ENCODE results near the gene FAM32A.
A peak's percentile ranks its signal among the peaks of the same experiment; 100 is the strongest.
"Not testable (repeated sequence)": the region's sequence is repeated elsewhere in the genome, so short reads cannot be mapped to it uniquely, and the experiment has no call there.

FAM32A gene

DNA sequence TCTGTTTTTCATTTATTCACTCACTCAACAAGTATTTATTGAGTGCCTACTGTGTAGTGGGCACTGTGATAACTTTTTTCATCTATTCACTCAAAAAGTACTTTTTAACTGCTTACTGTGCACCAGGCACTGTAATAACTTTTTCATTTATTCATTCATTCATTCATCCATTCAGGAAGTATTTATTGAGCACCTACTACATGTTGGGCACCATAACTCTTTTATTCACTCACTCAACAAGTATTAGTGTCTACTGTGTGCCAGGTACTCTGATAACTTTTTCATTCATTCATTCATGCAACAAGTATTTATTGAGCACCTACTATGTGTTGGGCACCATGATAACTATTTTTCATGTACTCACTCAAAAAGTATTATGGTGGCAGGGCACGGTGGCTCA is 18.8 kb upstream of the FAM32A start:
- no peak for DNase-seq

DNA sequence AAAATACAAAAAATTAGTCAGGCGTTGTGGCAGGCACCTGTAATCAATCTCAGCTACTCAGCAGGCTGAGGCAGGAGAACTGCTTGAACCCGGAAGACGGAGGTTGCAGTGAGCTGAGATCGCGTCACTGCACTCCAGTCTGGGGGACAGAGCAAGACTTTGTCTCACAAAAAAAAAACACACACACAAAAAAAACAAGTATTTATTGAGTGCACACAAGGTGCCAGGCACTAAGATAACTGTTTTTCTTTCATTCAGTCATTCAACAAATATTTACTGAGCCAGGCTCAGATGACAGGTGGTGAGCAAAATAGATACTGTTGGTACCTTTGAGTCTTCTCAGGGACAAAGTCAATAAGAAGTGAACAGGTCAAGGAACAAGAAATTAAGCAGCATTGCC is 18.2 kb upstream of the FAM32A start:
- DNase-seq: no peak

DNA sequence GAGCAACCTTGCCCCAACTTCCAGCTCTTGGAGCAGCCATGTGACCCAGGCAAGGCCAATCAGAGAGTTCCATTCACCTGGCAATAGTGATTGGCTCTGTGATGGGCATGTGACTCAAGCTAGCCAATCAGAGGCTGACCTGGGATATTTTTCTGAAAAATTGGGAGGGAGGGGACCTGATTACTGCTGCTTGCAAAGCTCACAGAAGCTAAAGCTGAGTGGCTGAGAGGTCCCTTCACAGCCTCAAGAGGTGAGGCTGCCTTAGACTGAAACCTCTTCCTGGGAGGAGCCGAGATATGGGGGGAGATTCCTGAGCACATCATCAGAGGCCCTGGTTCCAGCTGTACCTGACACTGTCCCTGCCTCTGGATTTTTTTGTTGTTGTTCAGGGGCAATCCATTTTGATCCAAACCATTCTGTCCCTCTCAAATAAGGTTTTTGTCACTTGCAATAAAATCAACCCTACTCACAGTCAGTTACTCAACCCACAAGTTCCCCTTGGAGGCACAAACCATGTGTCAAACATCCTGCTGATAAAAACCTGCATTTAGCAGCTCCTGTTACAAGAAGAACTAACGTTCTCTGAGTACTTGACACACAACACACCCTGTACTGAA is 16.6 kb upstream of the FAM32A start:
- no peak for DNase-seq

DNA sequence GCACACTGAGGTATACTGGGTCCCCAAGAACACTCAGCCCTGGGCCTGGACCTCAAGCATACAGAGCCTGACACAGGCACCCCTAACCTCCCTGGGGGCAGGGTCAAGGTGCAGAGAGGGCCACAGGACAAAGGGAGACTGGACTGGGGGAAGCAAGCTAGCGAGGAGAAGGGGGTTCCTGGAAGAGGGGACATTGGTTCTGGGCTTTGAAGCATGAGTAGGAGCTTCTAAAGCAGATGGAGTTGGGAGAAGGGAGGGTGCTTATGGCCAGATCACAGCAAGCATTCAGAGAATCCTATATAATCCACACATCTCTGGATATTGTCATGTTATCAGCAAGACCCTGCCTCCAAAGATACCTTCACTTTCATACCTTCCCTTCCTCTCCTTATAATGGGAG is 15.1 kb upstream of the FAM32A start:
- DNase-seq: no peak

DNA sequence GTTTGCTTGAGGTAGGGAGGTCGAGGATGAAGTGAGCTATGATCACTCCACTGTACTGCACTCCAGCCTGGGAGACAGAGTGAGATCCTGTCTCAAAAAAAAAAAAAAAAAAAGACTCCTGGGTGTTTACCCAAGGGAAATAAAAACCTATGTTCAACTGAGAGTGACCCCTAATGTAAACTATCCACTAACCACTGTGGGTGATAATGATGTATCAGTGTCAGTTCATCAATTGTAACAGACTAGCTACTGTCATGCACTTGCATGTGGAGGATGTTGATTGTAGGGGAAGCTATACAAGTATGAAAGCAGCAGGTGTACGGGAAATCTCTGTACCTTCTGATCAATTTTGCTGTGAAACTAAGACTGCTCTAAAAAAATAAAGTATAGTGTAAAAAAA is 9.3 kb upstream of the FAM32A start:
- no peak for DNase-seq

DNA sequence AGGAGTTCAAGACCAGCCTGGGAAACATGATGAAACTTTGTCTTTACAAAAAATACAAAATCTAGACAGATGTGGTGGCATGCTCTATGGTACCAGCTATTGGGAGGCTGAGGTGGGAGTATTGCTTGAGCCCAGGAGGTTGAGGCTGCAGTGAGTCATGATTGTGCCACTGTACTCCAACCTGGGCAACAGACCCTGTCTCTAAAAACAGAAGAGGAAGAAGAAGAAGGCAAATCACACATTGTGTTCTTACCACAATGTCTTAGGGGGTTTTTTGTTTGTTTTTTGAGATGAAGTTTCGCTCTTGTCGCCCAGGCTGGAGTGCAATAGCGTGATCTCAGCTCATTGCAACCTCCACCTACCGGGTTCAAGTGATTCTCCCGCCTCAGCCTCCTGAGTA is 6.3 kb upstream of the FAM32A start:
- DNase-seq: not testable (repeated sequence)

DNA sequence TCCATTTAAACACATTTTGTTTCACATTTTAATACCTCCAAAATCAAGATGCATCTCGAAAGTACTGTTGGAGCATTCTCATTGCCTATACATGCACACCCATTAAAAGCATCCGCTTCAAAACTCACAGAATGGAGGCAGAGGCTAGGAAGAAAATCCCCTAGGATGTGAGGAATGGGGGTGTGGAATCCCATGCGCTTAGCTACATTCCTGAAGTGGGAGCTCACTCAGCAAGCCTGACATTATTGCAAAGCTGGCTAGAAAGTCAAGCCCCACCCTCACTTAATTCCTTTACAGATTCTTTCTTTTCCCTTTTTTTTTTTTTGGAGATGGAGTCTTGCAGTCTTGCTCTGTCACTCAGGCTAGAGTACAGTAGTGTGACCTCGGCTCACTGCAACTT is 4.6 kb upstream of the FAM32A start:
- DNase-seq: no peak

DNA sequence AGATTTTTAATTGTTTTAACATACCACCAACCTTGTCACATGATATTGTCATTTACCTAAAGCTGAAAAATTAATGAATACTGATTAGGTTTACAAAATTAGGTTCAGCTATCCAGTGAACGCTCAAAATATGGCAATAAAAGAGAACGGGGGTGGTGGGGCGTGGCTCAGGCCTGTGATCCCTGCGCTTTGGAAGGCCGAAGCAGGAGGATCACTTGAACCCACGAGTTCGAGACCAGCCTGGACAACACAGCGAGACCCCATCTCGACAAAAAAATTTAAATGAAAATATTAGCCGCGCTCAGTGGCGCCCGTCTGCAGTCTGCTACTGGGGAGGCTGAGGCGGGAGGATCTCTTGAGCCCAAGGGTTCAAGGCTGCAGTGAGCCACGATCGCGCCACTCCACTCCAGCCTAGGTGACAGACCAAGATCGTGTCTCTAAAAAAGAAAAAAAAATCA is 516 bp upstream of the FAM32A start:
- peak; percentile 2 for DNase-seq

DNA sequence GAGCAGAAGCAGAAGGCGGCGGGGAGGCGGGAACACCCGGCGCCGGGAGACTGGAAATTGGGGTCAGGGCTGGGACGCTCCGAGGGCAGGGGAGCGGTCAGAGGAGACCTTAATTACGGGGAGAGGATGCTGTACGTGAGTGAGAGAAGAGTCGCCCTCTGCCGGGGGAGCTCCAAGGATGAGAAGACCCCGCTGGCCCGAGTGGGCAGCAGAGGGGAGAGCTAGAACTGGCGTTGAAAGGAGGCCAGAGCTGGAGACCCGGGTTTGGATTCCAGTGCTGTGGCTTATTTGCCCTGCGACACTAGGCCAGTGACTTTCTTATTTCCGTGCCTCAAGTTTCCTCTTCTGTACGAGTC is 536 bp downstream of the FAM32A start:
- peak; percentile 22 for DNase-seq

DNA sequence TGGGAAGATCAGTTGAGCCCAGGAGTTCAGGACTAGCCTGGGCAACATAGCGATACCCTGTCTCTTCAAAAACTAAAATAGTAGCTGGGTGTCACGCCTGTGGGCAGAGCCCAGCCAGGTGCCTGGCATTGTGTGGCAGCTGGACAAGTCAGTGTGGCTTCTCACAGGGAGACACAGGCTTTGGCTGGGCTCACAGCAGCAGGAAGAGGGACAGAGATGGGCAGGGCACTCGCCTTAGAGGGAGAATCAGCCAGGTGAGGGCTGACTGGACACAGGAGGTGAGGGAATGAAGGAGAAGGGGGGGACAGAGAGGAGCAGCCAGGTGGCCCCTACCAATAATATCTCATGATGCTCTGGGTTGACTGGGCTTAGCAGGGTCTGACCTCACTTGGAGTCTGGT is 3.3 kb downstream of the FAM32A start:
- no peak for DNase-seq

DNA sequence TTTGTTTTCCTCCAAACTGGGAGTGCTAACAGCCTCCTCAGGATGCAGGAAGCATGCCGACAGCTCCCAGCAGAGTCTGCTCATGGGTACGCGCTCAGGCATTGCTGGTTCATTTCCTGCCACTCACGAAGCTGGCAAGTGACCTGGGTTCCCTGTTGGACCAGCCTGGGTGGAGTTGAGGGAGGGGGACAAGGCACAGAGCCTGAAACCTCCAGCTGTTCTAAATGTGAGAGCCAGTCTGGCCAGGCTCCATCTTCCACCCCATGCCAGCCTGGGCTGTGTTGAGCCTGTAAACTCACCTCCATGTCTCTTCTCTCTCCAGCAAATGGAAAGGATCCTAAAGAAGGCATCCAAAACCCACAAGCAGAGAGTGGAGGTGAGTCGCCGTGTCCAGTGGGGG is 5.0 kb downstream of the FAM32A start:
- no peak for DNase-seq

DNA sequence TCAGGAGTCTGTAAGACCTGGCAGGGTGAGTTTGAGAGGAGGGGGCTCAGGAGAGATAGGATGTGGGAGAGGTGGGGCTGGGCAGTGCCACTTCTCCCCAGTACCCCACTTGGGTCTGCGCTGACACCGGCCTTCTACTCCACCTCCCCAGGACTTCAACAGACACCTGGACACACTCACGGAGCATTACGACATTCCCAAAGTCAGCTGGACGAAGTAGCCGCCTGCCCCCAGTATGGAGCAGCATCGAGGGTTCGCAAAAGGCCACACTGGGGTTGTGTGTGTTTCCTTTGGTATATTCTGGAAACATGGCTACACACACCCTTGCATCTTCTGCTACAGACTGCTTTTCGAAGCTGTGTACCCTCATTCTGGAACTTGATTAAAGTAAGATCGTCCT is 5.5 kb downstream of the FAM32A start:
- DNase-seq: no peak

DNA sequence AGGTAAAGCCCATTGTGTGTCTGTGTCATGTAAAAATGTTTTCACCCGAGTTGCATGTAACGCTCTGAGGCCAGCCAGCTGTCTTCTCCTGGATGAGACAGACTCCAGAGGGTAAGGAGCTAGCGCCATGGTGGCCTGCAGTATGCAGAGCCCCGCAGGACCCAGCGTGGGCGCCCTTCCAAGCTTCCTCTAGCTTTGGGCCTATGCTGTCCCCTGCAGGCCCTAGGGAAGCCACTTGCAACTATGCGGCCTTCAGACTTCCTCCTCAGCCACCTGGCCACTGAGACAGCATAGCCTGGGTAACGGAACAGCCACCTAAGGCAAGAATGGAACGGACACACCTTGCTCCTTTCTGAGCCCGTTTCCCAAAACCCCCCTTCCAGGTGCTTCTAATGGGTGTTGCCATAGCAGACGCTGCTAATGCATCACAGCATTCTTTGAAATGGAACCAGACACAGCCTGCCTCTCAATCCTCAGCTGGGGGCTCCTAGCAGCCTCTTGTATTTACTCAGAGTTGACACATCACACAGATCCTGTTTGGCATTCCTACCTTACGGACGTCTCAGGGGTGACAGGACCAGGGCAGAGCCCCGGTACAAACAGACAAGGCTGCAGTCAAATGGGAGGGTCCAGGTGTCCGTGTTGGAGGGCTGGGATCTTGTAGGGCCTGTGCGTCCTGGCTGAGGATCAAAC is 6.2 kb downstream of the FAM32A start:
- DNase-seq: no peak

DNA sequence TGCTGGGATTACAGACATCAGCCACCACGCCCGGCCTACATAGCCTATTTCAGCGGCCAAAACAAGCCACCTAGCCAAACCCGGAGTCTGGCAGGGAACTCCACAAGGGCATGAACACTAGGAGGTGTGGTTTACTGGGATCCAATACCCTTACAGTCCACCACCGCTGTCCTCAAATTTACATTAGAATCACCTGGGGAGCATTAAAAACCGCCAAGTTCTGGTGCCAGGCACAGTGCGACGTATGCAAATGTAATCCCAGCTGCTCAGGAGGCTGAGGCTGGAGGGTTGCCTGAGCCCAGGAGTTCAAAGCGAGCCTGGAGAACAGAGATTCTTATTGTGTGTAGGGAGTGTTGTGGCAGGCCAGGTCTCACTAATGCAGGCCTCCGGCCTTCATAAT is 8.3 kb downstream of the FAM32A start:
- DNase-seq: no peak

DNA sequence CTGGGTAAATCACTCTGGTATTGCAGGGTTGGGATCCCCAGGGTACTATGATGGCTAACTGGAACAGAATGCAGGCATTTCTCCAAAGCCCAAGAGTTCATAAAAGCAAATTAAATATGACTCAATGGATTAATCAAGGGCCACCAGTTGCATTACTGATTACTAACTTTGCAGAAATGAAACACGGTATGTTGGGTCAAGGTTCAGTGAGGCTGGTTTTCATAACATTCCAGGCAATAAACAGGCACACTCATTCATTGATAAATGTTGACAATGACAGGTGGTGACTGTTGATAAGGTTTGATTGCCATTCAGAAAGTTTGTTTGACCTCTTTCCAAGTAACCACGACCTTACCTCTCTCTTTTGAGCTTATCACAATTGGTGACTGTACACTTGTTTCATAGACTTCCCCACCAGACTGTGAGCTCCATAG is 12.0 kb downstream of the FAM32A start:
- no peak for DNase-seq

DNA sequence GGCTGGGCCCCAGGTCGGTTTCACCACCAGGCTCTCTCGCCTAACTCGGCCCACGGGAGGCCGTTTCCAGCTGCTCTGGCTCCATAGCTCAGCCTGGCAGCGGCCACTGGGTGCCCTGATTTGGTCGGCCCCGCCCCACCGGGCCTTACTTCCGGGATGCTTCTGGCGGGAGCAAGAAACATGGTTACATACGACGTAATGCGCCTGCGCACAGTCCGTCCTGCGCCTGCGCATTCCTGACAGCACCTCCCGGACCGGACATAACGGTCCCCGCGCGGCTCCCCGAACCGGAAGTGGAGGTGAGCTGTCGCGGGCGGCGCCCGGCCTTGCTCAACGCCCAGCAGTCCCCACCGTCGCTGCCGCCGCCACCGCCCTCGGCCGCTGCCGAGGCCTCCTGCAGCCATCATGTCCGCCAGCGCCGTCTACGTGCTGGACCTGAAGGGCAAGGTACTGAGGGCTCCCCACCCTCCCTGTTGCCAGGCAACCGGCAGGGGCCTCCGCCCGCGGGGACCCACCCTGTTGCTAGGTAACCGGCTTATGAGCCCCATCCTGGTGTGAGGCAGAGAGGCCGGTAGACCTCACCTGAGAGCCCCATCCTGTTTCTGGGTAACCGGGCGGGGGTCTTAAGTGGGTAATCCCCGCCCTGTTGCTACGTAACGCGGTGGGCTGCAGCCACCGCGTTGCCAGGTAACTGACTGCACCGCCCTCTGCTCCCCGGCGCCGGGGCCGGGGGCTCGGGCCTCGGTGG is 12.6 kb downstream of the FAM32A start, which contains the start of gene AP1M1:
AP1M1 (plus strand) TSS at position 290 of the 748 bp plus-strand sequence; CDS start at position 406, 116 bp downstream.
- DNase-seq: peak; percentile 98

DNA sequence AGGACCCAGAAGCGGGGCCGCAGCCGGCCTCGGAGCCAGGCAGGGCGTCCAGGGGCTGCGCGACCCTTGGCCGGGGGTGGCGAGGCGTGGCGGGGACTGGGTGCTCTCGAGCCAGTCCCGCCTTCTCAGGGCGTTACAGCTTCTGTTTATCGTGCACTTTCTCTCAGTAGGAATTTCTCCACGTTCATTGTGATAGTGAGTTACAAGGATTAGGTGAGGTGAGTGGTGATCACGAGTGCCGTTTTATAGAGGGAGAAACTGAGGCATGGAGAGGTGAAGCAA is 13.1 kb downstream of the FAM32A start:
- DNase-seq: no peak

DNA sequence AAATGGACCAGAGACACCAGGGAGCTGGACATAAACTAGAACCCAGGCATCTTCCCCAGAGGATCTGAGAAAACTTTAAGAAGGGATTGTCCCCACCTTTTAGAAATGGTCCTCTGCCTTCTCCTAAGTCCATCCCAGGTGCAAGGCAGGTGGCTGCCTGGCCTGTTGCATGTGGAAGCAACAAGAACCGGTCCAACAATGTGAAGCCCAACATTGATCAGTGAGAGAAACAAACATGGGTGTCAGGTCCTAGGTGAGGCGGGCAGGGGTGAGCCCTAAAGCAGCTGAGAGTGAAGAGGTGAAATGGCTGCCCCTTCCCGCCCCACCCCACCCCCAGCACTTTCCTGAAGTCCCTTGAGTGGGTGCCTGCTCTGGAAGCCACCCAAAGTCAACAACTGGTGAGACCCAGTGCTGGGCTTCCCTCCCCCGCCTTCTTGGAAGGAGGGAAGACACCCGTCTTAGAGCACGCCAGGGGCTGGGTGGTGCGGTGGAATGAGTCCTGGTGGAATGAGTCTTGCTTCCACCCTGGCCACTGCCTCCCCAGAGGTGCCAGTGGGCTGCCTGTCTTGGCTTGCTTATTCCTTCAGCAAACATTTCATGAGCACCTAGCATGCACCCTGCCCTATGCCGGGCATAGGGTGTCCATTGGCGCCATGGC is 14.2 kb downstream of the FAM32A start:
- no peak for DNase-seq

DNA sequence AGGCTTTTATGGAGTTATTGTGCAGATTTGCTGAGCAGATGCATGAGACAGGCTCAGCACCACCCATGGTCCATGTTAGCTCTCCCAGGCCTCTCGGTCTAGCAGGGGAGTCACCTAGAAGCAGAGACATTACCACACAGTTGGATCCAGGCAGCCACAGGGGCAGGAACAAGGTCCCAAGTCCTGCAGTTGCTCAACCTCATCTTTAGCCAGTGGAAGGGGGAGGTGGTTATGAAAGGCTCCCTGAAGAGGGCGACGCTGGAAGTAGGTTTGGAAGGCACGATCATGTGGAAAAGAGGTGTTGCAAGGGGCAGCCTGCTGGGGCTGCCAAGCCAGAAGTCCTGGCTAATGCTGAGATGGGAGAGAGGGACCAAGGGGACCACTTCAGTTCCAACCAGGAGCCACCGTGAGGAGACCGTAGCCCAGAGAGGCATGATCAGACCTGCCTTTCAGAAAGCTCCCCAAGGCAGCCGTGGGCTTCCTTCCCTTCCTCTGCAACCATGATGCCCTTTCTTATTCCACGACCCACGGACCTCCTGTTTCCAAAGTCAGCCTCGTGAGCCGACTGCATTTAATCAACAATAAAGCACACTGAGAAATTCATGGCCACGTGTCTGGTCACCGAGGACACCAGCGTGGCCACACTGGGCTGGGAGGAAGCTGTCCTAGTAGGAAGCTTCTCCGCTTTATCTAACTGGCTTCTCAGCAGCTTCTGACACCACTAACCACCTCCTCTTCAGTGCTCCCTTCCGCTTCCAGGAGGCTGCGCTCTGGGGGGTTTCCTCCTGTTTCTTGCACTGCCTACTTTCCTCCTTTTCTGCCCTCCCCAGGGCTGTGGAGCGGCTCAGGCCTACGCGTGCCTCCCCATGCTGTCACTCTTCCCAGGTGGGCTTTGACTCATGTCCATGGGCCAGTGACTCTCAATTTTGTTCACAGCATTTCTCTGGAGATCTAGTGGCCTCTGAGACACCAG is 15.1 kb downstream of the FAM32A start:
- no peak for DNase-seq

DNA sequence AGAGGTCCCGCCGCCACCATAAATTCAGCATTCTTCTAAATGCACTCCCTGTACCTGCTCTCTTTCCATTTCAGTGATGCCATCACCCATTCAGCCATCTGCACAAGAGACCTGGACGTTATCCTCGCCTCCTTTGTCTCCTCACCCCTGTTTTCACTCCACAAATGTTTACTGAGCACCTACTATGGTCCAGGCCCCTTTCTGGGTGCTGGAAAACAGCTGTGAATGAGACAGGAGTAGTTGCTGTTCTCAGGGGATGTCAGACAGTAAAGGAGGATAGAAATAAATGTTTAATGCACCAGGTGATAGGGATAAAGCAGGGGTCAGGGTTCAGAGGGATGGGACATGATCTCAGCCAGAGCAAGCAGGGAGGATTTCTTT is 15.8 kb downstream of the FAM32A start:
- no peak for DNase-seq

DNA sequence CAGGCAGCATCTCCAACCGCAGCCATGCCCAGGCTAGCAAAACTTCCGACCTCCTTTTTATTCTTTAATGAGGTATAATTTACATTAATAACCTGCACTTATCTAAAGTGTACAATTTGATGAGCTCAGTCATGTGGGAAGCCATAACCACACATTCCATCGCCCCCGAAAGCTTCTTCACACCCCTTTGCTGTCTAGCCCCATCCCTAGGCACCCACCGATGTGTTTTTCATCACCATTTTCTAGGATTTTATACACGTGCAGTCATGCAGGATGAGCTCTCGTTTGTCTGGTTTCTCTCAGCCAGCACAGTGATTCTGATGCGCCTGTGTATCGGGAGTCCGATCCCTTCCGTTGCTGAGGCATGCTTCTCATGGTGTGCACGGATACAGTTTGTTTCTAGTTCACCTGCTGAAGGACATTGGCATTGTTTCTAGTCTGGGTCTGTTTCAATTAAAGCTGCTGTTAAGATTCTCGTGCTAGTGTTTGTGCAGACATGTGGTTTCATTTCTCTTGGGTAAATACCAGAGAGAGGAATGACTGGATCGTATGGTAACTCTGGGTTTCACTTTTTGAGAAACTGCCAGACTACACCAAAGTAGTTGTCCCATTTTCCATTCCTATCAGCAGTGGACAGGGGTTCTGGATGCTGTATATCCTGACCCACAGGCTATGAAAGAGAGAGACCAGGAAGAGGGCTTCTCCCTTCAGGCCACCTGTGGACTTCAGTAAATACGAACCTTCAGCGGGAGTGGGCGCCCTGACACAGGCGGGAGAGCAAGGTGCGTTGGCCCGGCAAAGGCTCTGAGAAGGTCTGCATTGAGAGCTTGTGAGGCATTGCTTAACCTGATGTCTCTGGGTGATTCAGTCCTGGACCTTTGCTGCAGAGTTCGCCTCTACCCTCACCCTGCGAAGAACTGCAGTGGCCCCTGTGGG is 17.4 kb downstream of the FAM32A start:
- no peak for DNase-seq
